HL-60 (cell line): Measurements from ENCODE around the gene DNAH17.

Experiments used
- GABPA ChIP-seq: IDR thresholded peaks from 2 replicates; pipeline ENCODE4 v1.6.1; 2012; ENCODE audit warnings: low read depth
- POLR2AphosphoS5 ChIP-seq: IDR thresholded peaks from 2 replicates; pipeline ENCODE4 v1.6.1; 2012; ENCODE audit warnings: low read depth
- SPI1 ChIP-seq: IDR thresholded peaks from 2 replicates; pipeline ENCODE4 v1.6.1; 2012; ENCODE audit warnings: low read depth, mild to moderate bottlenecking, borderline replicate concordance
- TF ChIP-seq, protein P1 (sequence below): IDR thresholded peaks from one replicate; pipeline ENCODE4 v1.5.1; 2011; ENCODE audit warnings: low read length, control low read depth, inconsistent platforms; ENCODE audit not compliant: insufficient read depth
- TF ChIP-seq, protein P2 (sequence below): IDR thresholded peaks from 2 replicates; pipeline ENCODE4 v1.6.1; 2012; ENCODE audit warnings: low read depth; ENCODE audit not compliant: insufficient replicate concordance

DNA sequence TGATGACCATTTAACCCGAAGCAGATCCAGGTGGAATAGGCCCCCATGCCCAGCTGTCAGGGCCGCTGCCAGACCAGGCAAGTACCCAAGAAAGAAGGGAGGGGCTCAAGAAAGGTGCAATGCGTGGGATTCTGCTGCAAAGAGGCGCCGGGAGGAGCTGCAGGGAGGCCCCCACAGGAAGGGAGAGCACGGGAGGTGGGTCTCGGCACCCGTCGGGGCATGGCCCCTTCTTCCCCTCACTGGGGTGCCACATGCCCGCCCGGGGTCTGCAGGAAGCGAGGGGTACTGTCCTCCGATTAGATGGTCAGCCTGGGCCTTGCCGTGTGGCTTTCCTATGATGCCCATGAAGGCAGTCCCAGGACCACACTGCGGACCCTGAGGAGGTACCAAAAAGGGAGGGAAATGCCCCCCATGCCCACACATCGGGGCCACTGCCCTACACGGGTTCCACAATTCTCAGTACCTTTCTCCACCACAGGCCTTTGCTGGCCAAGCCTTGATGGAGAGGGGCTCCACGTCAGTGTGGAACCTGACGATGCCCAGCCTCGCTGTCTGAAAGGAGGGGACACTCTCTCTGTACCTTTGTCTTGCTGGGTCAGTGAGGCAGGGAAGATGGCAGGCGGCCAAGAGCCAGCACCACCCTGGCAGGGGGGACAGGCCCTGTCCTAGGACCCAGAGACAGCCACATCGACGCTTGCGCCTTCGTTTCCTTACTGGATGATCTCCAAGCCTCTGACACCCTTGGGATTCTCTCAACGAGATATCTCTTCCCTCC, 45.5 kb upstream of the DNAH17 start:
- TF ChIP-seq, protein P1, sequence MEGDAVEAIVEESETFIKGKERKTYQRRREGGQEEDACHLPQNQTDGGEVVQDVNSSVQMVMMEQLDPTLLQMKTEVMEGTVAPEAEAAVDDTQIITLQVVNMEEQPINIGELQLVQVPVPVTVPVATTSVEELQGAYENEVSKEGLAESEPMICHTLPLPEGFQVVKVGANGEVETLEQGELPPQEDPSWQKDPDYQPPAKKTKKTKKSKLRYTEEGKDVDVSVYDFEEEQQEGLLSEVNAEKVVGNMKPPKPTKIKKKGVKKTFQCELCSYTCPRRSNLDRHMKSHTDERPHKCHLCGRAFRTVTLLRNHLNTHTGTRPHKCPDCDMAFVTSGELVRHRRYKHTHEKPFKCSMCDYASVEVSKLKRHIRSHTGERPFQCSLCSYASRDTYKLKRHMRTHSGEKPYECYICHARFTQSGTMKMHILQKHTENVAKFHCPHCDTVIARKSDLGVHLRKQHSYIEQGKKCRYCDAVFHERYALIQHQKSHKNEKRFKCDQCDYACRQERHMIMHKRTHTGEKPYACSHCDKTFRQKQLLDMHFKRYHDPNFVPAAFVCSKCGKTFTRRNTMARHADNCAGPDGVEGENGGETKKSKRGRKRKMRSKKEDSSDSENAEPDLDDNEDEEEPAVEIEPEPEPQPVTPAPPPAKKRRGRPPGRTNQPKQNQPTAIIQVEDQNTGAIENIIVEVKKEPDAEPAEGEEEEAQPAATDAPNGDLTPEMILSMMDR = no peak
- TF ChIP-seq GABPA (no peak), POLR2AphosphoS5 (no peak), SPI1 (no peak)
- TF ChIP-seq, protein P2, sequence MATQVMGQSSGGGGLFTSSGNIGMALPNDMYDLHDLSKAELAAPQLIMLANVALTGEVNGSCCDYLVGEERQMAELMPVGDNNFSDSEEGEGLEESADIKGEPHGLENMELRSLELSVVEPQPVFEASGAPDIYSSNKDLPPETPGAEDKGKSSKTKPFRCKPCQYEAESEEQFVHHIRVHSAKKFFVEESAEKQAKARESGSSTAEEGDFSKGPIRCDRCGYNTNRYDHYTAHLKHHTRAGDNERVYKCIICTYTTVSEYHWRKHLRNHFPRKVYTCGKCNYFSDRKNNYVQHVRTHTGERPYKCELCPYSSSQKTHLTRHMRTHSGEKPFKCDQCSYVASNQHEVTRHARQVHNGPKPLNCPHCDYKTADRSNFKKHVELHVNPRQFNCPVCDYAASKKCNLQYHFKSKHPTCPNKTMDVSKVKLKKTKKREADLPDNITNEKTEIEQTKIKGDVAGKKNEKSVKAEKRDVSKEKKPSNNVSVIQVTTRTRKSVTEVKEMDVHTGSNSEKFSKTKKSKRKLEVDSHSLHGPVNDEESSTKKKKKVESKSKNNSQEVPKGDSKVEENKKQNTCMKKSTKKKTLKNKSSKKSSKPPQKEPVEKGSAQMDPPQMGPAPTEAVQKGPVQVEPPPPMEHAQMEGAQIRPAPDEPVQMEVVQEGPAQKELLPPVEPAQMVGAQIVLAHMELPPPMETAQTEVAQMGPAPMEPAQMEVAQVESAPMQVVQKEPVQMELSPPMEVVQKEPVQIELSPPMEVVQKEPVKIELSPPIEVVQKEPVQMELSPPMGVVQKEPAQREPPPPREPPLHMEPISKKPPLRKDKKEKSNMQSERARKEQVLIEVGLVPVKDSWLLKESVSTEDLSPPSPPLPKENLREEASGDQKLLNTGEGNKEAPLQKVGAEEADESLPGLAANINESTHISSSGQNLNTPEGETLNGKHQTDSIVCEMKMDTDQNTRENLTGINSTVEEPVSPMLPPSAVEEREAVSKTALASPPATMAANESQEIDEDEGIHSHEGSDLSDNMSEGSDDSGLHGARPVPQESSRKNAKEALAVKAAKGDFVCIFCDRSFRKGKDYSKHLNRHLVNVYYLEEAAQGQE = no peak
